Body of pancreas (tissue), 4 donors: ENCODE data around the gene SLC9A3. TPM values are rescaled to one million over a fixed set of nuclear protein-coding genes. Genes with fewer than 3 reads are reported as not detected.

Experiments
- ATAC-seq: fragments of 150-250 bp; one replicate; pipeline ENCODE4 v1.9.1; 2016
- DNase-seq, 4 donors: peaks; one replicate each; pipeline ENCODE4 v3.0.0-alpha.2; 2019
- H3K27ac ChIP-seq, 4 donors: fragments of 200-600 bp; sonication (generic); 1 replicate in 3 of 4; 2 replicates in 1 of 4; pipeline versions ENCODE4 v1.5.1 to v1.6.1; 2016 to 2019; ENCODE audit warnings: mild to moderate bottlenecking in 1 of 4, mixed read lengths in 1 of 4, moderate library complexity in 1 of 4
- H3K27me3 ChIP-seq, 2 donors: fragments of 200-600 bp; sonication (generic); one replicate each; pipeline ENCODE4 v1.6.0; 2016; ENCODE audit warnings: mild to moderate bottlenecking in 1 of 2
- H3K36me3 ChIP-seq, 2 donors: fragments of 200-600 bp; sonication (generic); replicated peaks in 1 of 2; 2 replicates each; pipeline ENCODE4 v1.5.1; 2016; ENCODE audit warnings: low read depth in 2 of 2; ENCODE audit not compliant: insufficient read depth in 1 of 2
- H3K4me1 ChIP-seq: fragments of 200-600 bp; sonication (generic); one replicate; pipeline ENCODE4 v1.6.0; 2016
- H3K4me3 ChIP-seq, 2 donors: fragments of 200-600 bp; sonication (generic); 1 replicate in 1 of 2; 2 replicates in 1 of 2; pipeline ENCODE4 v1.5.1; 2016 to 2019
- H3K9me3 ChIP-seq, 3 donors: fragments of 200-600 bp; sonication (generic); 1 replicate in 2 of 3; 2 replicates in 1 of 3; pipeline ENCODE4 v1.5.1; 2016
- POLR2A ChIP-seq, 3 donors: fragments of 450-650 bp; IDR thresholded peaks; one replicate each; pipeline ENCODE4 v1.6.1; 2016; ENCODE audit warnings: antibody characterized with exemption in 3 of 3, mild to moderate bottlenecking in 2 of 3
- WGBS, 2 donors: methylation state at CpG; one replicate each; pipeline ENCODE4 v1.1.5; 2017; 5-methylcytosine and 5-hydroxymethylcytosine counted together
- intact Hi-C: fragments of 100-400 bp; cut with DNase I; formaldehyde crosslinking; loops from one replicate; pipeline ENCODE4 v1.15.1; 2023
- total RNA-seq, 2 donors: library from RNA; depleted of rRNA; stranded (reverse); fragments of >200 nt; gene quantifications; one replicate each; pipeline ENCODE4 v1.1.0, GENCODE V29; 2016
- TF ChIP-seq, protein P1 (sequence below), 7 experiments: fragments of 450-650 bp in 4 of 7; fragments of 200-600 bp in 3 of 7; sonication (generic) in 3 of 7; IDR thresholded peaks; one replicate each; pipeline ENCODE4 v1.5.1; 2016 to 2019; ENCODE audit warnings: antibody characterized with exemption in 7 of 7

The SLC9A3 gene
- total RNA-seq, 2 donors from 2014 or later = 2.0 to 4.7 TPM

DNA sequence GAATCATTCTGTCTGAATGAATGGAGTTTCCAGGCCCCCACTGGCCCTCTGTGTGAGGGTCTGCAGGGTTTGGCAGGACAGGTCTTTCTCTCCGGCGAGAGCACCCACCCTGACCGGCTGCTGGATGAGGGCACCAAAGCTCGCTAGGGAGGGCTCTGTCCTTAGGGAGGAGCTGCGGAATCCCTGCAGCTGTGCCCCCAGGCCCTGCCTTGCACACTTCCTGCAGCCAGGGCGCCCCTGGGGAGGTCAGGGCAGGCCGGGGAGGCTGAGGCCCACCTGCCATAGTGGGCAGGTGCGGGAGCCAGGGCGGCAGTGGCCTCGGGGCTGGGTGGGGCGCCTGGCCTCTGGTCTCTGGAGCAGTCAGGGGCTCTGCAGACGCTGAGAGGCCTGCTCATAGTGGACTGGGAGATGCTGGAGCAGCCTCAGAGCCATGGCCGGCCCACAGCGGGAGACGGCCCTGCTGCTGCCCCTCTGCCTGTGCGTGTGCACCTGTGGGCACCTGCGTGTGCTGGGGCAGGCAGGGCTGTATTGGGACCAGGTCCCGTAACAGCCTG lies 45.2 kb downstream of the SLC9A3 start:
- Histone ChIP-seq H3K27ac (no peak overlapping the region), H3K27me3 (peaks cover 0 to 38% of the 10 kb centered on the region in 2 donors), H3K4me3 (no peak overlapping the region), H3K4me1 (peaks cover 18% of the 10 kb centered on the region), H3K9me3 (no peaks in the 10 kb centered on the region), H3K36me3 (no peaks in the 10 kb centered on the region)
- intact Hi-C loops = loop anchor here (10.0 kb wide), 1 partner anchor 126 kb away; no protein-coding TSS in a partner anchor
- WGBS, 2 donors = 62 to 79% methylated on average over 10 to 16 of the region's 18 CpGs
- no peak for DNase-seq
- no peak for ATAC-seq
- TF ChIP-seq, protein P1, sequence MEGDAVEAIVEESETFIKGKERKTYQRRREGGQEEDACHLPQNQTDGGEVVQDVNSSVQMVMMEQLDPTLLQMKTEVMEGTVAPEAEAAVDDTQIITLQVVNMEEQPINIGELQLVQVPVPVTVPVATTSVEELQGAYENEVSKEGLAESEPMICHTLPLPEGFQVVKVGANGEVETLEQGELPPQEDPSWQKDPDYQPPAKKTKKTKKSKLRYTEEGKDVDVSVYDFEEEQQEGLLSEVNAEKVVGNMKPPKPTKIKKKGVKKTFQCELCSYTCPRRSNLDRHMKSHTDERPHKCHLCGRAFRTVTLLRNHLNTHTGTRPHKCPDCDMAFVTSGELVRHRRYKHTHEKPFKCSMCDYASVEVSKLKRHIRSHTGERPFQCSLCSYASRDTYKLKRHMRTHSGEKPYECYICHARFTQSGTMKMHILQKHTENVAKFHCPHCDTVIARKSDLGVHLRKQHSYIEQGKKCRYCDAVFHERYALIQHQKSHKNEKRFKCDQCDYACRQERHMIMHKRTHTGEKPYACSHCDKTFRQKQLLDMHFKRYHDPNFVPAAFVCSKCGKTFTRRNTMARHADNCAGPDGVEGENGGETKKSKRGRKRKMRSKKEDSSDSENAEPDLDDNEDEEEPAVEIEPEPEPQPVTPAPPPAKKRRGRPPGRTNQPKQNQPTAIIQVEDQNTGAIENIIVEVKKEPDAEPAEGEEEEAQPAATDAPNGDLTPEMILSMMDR (IDR thresholded peaks at IDR 0.05) = no peak

DNA sequence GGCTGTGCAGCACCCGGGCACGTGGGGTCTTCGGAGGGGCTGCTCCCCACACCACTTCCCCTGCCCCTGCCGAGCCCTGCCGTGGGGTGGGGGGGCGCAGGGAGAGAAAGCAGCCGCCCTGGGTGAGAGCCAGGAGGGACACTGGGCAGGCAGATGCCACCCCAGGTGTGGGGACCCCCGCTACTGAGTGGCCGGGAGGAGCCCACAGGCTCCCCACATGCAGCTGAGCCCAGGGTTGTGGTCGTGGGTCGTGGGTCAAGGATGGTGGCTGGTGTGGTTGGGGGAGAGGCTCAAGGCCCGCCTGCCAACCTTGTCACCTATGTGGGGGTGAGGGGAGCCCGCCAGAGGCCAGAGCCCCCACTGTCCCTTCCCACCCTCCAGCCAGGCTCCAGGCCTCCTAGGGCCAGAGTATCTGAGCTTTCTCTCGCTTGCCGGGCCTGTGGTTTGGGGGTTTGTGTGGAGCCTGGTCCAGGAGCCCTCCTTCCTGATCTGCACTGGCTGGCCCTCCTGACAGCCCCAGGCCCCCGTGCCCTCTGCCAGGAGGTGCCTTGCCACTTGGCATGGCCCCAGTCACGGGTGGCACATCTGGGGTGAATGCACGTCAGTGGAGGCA lies 45.8 kb downstream of the SLC9A3 start:
- H3K9me3 ChIP-seq = no peaks in the 10 kb centered on the region
- WGBS, 2 donors = 49 to 100% methylated on average over 1 to 17 of the region's 18 CpGs
- H3K4me1 ChIP-seq = peaks cover 18% of the 10 kb centered on the region
- H3K4me3 ChIP-seq = no peak overlapping the region
- intact Hi-C loops = loop anchor here (10.0 kb wide), 1 partner anchor 126 kb away; no protein-coding TSS in a partner anchor
- H3K27me3 ChIP-seq = peaks cover 0 to 38% of the 10 kb centered on the region in 2 donors
- H3K27ac ChIP-seq = no peak overlapping the region
- TF ChIP-seq POLR2A (IDR thresholded peaks at IDR 0.05) = no peak
- TF ChIP-seq, protein P1 (IDR thresholded peaks at IDR 0.05) = no peak
- no peak for DNase-seq
- no peaks in the 10 kb centered on the region for H3K36me3 ChIP-seq
- ATAC-seq = no peak

DNA sequence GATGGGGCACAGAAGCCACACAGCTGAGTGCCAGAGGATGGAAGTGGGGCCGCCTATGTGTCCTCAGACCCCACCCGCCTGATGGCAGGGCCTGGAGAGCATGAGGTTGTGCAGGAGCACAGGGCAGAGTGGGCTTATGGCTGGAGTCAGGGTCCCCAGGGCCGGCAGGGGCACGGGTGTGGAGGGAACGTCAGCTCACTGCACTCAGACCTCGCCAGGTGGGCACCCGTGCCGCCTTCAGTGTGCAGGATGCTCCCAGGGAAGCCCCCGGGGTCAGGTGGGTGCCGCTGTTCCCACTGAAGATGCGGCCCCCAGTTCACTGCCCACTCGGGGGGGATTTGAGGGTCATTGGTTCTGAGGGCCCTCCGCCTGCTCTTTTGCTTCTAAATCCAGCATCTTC lies 46.4 kb downstream of the SLC9A3 start:
- Histone ChIP-seq H3K36me3 (no peaks in the 10 kb centered on the region), H3K9me3 (no peaks in the 10 kb centered on the region), H3K27ac (no peak overlapping the region), H3K4me3 (no peak overlapping the region), H3K4me1 (peaks cover 18% of the 10 kb centered on the region), H3K27me3 (peaks cover 0 to 38% of the 10 kb centered on the region in 2 donors)
- WGBS, 2 donors = 50 to 67% methylated on average over 4 to 13 of the region's 13 CpGs
- ATAC-seq = no peak
- DNase-seq = no peak
- intact Hi-C loops = loop anchor here (10.0 kb wide), 1 partner anchor 127 kb away; no protein-coding TSS in a partner anchor
- TF ChIP-seq POLR2A (IDR thresholded peaks at IDR 0.05) = no peak
- TF ChIP-seq, protein P1 (IDR thresholded peaks at IDR 0.05) = no peak

DNA sequence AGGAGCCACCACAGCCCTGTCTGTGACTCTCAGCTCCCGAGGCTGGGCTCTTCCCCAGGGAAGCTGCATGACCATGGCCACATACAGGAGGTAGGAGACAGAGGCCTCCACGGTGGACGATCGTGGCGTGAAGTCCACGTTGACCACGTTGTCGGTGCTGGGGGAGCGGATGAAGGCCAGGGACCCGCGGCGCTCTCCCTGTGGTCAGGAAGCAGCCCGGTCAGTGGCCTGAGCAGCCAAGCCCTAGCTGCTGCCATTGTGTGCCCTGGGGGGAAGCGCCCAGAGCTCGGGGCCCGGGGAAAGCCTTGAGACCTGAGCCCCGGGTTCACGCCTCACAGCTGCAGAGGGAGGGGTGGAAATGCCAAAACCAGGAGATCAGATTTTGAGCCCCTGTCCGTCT lies 47.0 kb downstream of the SLC9A3 start:
- no peaks in the 10 kb centered on the region for H3K9me3 ChIP-seq
- peaks cover 0 to 38% of the 10 kb centered on the region in 2 donors for H3K27me3 ChIP-seq
- no peak overlapping the region for H3K27ac ChIP-seq
- no peak for TF ChIP-seq POLR2A (IDR thresholded peaks at IDR 0.05)
- TF ChIP-seq, protein P1 (IDR thresholded peaks at IDR 0.05) = no peak
- ATAC-seq (no peak), DNase-seq (no peak)
- peaks cover 23% of the 10 kb centered on the region for H3K4me1 ChIP-seq
- H3K4me3 ChIP-seq = no peak overlapping the region
- H3K36me3 ChIP-seq = no peaks in the 10 kb centered on the region
- intact Hi-C loops = loop anchor here (10.0 kb wide), 1 partner anchor 128 kb away; no protein-coding TSS in a partner anchor
- 58% methylated on average over 19 of the region's 19 CpGs; no CpG with 5 or more reads in 1 of the 2 donors for WGBS, 2 donors
